Naive thymus-derived CD4-positive, alpha-beta T cell (primary cell): ENCODE measurements around the gene CDH16. TPM values are rescaled to one million over a fixed set of nuclear protein-coding genes. Genes with fewer than 3 reads are reported as not detected.
A peak's percentile ranks its signal among the peaks of the same experiment; 100 is the strongest.

Source experiments
- ATAC-seq: fragments of 150-1000 bp; cut with Tn5 transposase; 2 replicates; pipeline ENCODE4 v1.10.0; 2021; ENCODE audit warnings: mild to moderate bottlenecking, moderate library complexity
- CTCF ChIA-PET: fragments of 350-600 bp; sonication (Branson Sonifier 250); formaldehyde crosslinking; loops from one replicate; lab custom pipeline; 2021; ENCODE audit warnings: antibody characterized with exemption; lab: Charles Lee
- POLR2A ChIA-PET: fragments of 350-600 bp; sonication (Branson Sonifier 250); formaldehyde crosslinking; loops from one replicate; lab custom pipeline; 2021; ENCODE audit warnings: antibody characterized with exemption, inconsistent platforms; lab: Charles Lee
- DNase-seq, 9 donors: peaks; one replicate each; pipeline versions ENCODE4 v3.0.0 to v3.0.0-alpha.2; 2020 to 2022; ENCODE audit warnings: mixed read lengths in 1 of 9
- H3K27ac ChIP-seq: one replicate; pipeline ENCODE4 v1.7.0; 2013; ENCODE audit warnings: mild to moderate bottlenecking, low read depth, low read length, moderate library complexity
- H3K27me3 ChIP-seq, 2 donors: one replicate each; pipeline ENCODE4 v1.7.0; 2013; ENCODE audit warnings: low read length in 2 of 2, mild to moderate bottlenecking in 2 of 2, moderate library complexity in 2 of 2; ENCODE audit not compliant: control insufficient read depth in 2 of 2, insufficient read depth in 2 of 2
- H3K36me3 ChIP-seq, 3 experiments: 1 replicate in 2 of 3; 2 replicates in 1 of 3; pipeline ENCODE4 v1.7.0; 2013; ENCODE audit warnings: low read length in 3 of 3, mild to moderate bottlenecking in 3 of 3, moderate library complexity in 1 of 3; ENCODE audit not compliant: insufficient read depth in 3 of 3, control insufficient read depth in 2 of 3
- H3K4me1 ChIP-seq, 2 donors: one replicate each; pipeline ENCODE4 v1.7.0; 2013; ENCODE audit warnings: low read length in 2 of 2, mild to moderate bottlenecking in 2 of 2, moderate library complexity in 1 of 2; ENCODE audit not compliant: control insufficient read depth in 2 of 2, insufficient read depth in 2 of 2
- H3K4me3 ChIP-seq: 2 replicates; pipeline ENCODE4 v1.7.0; 2013; ENCODE audit warnings: mild to moderate bottlenecking, low read length
- H3K9me3 ChIP-seq, 3 experiments: 1 replicate in 2 of 3; 2 replicates in 1 of 3; pipeline ENCODE4 v1.7.0; 2013; ENCODE audit warnings: low read length in 3 of 3; ENCODE audit not compliant: control insufficient read depth in 2 of 3
- H3K27ac Mint-ChIP-seq, 9 donors: one replicate each; pipeline ENCODE4 v1.8.0; 2020 to 2022; ENCODE audit warnings: mixed read lengths in 9 of 9, mild to moderate bottlenecking in 8 of 9, moderate library complexity in 5 of 9, inconsistent platforms in 2 of 9
- H3K27me3 Mint-ChIP-seq, 5 donors: one replicate each; pipeline ENCODE4 v1.8.0; 2021 to 2022; ENCODE audit warnings: mixed read lengths in 5 of 5, mild to moderate bottlenecking in 1 of 5
- H3K36me3 Mint-ChIP-seq, 5 donors: one replicate each; pipeline ENCODE4 v1.8.0; 2020 to 2022; ENCODE audit warnings: mixed read lengths in 5 of 5, mild to moderate bottlenecking in 3 of 5, inconsistent platforms in 1 of 5
- H3K4me1 Mint-ChIP-seq, 7 donors: one replicate each; pipeline ENCODE4 v1.8.0; 2020 to 2022; ENCODE audit warnings: mixed read lengths in 7 of 7, mild to moderate bottlenecking in 3 of 7, inconsistent platforms in 1 of 7
- H3K4me3 Mint-ChIP-seq, 10 donors: one replicate each; pipeline ENCODE4 v1.8.0; 2020 to 2022; ENCODE audit warnings: mild to moderate bottlenecking in 10 of 10, mixed read lengths in 10 of 10, moderate library complexity in 6 of 10, inconsistent platforms in 2 of 10
- H3K9me3 Mint-ChIP-seq, 11 donors: one replicate each; pipeline ENCODE4 v1.8.0; 2020 to 2022; ENCODE audit warnings: mixed read lengths in 11 of 11, mild to moderate bottlenecking in 4 of 11, inconsistent platforms in 1 of 11, moderate library complexity in 1 of 11
- intact Hi-C, 2 donors: fragments of 100-400 bp; cut with micrococcal nuclease; formaldehyde crosslinking; loops; one replicate each; pipeline ENCODE4 v1.15.1; 2023
- polyA plus RNA-seq, 2 donors: library from polyadenylated mRNA; unstranded; fragments of 300-500 nt; fragmentation: Illumina TruSeq; gene quantifications; one replicate each; pipeline ENCODE4 v1.2.3, GENCODE V29; 2021
- total RNA-seq, 6 experiments: library from RNA in 5 of 6; stranded (reverse) in 5 of 6; gene quantifications; 1 replicate in 5 of 6; 2 replicates in 1 of 6; pipeline ENCODE4 v1.2.3 and lab custom pipeline; 2021 to 2026

The CDH16 gene
- total and polyA plus RNA-seq, 7 experiments from 2014 or later, result not detected

DNA sequence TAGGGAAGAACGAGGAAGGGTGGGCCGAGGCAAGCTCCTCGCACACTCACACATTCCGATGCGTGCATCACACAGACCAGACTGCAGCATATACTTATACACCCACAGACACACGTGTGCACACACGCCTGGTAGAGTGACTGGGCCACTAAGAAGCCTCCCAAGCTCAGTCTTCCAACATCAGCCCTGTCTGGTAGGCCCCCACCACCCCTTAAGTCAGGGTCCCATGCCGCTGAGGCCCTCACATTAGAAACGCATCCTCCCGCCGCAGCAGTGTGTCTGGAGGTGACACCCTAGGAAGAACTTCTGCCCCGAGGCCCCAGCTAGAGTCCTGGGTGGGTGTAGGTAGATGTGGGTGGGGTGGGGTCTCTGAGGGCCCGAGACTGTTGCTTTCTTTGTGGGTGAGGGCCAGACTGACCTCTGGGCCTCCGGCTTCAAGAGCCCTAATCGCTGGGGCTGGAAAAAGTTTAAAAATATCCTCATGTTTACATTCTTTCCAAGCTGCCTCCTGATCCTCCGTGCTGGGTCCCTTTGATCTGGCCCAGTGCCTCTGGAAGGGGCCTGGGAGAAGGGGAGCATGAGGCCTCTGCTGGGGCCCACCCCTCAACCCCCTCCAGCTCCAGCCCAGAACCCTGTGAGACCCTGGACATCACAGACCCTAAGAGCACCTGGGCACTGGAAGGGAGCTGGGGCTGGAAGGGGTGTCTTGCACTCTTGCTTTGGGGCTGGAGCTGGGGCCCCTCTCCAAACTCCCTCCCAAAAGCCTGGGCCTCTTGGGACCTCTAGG, 13.6 kb downstream of the CDH16 start:
- Mint-ChIP-seq H3K36me3 (no peaks in the 10 kb centered on the region), H3K9me3 (no peaks in the 10 kb centered on the region), H3K27me3 (no peaks in the 10 kb centered on the region), H3K4me3 (no peak overlapping the region), H3K4me1 (peaks cover 8 to 15% (median 11%) of the 10 kb centered on the region in 7 donors), H3K27ac (no peak overlapping the region)
- intact Hi-C loops, result no loop called here
- Histone ChIP-seq H3K36me3 (no peaks in the 10 kb centered on the region), H3K27ac (no peak overlapping the region), H3K9me3 (no peaks in the 10 kb centered on the region), H3K27me3 (no peaks in the 10 kb centered on the region), H3K4me3 (no peak overlapping the region), H3K4me1 (peaks cover 0 to 12% of the 10 kb centered on the region in 2 donors)
- ATAC-seq (no peak), DNase-seq (no peak)
- ChIA-PET CTCF (no interaction called here), POLR2A (no interaction called here)

DNA sequence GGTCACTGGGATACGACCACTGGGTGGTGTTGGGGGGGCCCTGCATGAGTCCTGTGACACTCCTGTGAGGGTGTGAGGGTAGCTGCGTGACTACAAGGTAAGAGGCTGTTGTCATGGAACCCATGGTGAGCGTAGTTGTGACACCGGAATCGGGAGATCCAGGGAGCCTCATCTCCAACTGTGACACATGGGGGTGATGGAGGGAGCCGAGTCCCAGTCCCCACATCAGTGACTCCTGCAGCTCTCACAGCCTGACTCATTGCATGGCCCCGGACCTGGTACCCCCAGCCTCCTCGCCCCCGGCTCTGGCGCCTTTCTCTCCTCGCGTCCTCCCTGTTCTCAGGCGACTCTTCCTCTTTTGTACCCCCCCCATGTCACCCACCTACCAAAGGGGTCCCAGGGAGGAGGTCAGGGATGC, 14.2 kb downstream of the CDH16 start:
- H3K4me1 ChIP-seq, result peaks cover 0 to 12% of the 10 kb centered on the region in 2 donors
- ChIA-PET CTCF (interaction anchor here (1.0 kb wide), 1 partner anchor 14 kb away, joined by 3 read pairs; no protein-coding TSS in a partner anchor), POLR2A (no interaction called here)
- H3K27ac ChIP-seq, result no peak overlapping the region
- ATAC-seq, result no peak
- H3K27me3 ChIP-seq, result no peaks in the 10 kb centered on the region
- H3K9me3 ChIP-seq, result no peaks in the 10 kb centered on the region
- Mint-ChIP-seq H3K4me3 (no peak overlapping the region), H3K36me3 (no peaks in the 10 kb centered on the region), H3K9me3 (no peaks in the 10 kb centered on the region), H3K27ac (no peak overlapping the region), H3K27me3 (no peaks in the 10 kb centered on the region), H3K4me1 (peaks cover 8 to 15% (median 11%) of the 10 kb centered on the region in 7 donors)
- intact Hi-C loops, result no loop called here
- no peak for DNase-seq
- no peak overlapping the region for H3K4me3 ChIP-seq
- H3K36me3 ChIP-seq, result no peaks in the 10 kb centered on the region

DNA sequence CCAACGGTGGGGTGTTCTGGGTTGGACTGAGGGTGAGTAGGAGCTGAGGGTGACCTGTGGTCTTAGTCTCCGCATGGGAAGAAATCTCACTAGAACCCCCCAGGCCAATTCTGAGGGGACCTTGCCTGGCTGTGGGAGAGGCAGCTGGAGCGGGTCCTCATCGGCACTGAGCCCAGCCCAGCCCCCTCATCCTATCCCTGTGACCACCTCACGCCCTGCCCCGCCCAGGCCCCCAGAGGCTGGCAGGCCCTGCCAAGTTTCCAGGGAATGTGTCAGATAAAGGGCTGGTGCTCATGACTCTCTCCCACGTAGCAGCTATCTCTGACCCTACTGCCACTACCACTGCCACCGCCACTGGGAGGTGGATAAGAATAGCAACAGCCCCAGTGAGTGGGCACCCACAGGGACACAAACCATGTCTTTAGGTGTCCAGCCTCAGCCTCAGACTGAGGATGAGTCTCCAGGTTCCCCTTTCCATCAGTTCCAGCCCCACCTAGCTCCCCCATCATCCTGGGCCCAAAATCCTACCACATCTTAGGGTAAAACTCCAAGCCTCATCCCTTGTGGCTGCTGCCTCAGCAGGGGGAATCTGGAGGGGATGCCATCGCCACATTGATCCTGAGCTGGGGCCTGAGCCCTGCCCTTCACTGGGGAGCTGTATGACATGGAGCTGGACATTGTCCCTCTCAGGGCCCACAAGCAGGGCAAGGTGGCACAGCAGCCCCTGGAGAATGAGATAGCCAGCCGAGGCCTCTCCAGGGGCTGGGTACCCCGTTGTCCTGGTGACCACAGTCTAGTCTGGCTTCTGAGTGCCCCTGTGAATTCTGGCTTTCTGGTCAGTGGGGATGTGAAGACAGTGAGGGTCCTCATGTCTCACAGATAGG, 14.9 kb downstream of the CDH16 start:
- POLR2A ChIA-PET, result no interaction called here
- no peak overlapping the region for H3K4me3 Mint-ChIP-seq
- CTCF ChIA-PET, result interaction anchor here (0.5 to 1.0 kb wide), 4 partner anchors 13 to 255 kb away, joined by 3 read pairs; partner anchors contain the start of gene PDP2
- Histone ChIP-seq H3K27me3 (no peaks in the 10 kb centered on the region), H3K27ac (no peak overlapping the region), H3K9me3 (no peaks in the 10 kb centered on the region), H3K4me1 (peaks cover 0 to 12% of the 10 kb centered on the region in 2 donors), H3K36me3 (no peaks in the 10 kb centered on the region), H3K4me3 (no peak overlapping the region)
- H3K27me3 Mint-ChIP-seq, result no peaks in the 10 kb centered on the region
- DNase-seq, result no peak
- no peaks in the 10 kb centered on the region for H3K36me3 Mint-ChIP-seq
- H3K4me1 Mint-ChIP-seq, result peaks cover 8 to 15% (median 11%) of the 10 kb centered on the region in 7 donors
- intact Hi-C loops, result no loop called here
- no peaks in the 10 kb centered on the region for H3K9me3 Mint-ChIP-seq
- H3K27ac Mint-ChIP-seq, result no peak overlapping the region
- ATAC-seq, result no peak

DNA sequence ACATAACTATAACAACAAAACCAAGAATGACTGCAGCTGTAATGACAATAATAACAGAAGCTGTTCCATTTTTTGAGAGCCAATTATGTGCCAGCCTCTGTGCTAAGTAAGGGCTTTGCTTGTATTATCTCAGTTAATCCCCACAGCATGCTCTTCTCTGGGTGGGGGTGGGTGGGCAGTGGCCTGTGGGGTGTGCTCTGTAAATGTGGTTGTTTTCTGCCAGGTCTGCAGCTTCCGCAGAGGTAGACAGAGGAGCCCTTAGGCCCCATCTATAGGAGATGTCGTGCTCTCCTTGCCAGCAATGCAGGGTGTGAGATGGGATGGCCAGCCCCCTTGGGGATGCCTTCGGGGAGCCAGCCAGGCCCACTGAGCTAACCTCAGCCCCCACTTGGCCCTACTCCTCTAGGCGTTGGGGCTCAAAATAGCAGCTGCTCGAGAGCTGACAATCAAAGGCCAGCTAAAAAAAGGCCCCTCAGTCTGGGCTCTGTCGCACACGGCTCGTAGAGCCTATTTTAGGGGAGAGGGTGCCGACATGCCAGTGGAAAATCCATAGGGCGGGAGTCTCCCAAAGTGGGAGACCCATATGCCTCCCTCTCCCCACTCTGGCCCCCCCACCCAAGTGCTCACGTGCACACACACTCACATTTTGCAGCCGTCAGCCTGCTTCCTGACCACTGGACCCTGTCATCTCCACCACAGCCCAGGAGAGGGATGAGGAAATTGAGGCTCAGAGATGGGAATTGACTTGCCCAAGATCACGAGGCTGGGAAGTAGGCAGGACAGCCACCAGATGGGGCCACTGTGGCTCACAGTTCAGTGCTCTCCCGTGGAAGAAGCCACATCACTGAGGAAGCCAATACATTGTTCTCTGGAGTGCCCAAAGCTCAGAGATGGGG, 15.8 kb downstream of the CDH16 start:
- peaks cover 0 to 12% of the 10 kb centered on the region in 2 donors for H3K4me1 ChIP-seq
- H3K4me1 Mint-ChIP-seq, result peaks cover 8 to 15% (median 11%) of the 10 kb centered on the region in 7 donors
- DNase-seq (no peak), ATAC-seq (no peak)
- no peaks in the 10 kb centered on the region for H3K9me3 Mint-ChIP-seq
- H3K4me3 Mint-ChIP-seq, result no peak overlapping the region
- no peaks in the 10 kb centered on the region for H3K27me3 ChIP-seq
- no peak overlapping the region for H3K27ac ChIP-seq
- ChIA-PET POLR2A (interaction anchor here (0.9 kb wide), 1 partner anchor 11 kb away, joined by 4 read pairs; no protein-coding TSS in a partner anchor), CTCF (interaction anchor here (0.6 to 0.7 kb wide), 3 partner anchors 22 to 254 kb away, joined by 3 read pairs; partner anchors contain the start of gene PDP2)
- H3K36me3 ChIP-seq, result no peaks in the 10 kb centered on the region
- no peak overlapping the region for H3K27ac Mint-ChIP-seq
- H3K27me3 Mint-ChIP-seq, result no peaks in the 10 kb centered on the region
- intact Hi-C loops, result no loop called here
- no peaks in the 10 kb centered on the region for H3K9me3 ChIP-seq
- H3K36me3 Mint-ChIP-seq, result no peaks in the 10 kb centered on the region
- no peak overlapping the region for H3K4me3 ChIP-seq

DNA sequence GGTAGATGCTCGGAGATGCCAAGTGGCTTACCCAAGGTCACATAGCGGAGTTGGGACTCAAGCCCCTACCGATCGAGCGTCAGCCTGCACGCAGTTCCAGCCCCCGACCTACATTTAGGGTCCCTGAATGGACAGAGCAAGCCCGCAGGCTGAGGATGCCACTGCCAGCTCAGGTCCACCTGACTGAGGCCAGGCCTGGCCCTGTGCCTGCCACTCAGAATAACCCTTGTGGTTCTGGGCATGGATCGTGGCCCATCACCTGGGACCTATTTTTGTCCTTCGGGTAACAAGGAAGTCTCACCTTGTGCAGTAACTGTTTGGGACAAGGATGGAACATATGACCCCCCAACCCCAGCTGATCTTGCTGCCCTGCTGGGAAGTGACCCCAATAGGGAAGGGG, 17.1 kb downstream of the CDH16 start:
- Histone ChIP-seq H3K36me3 (no peaks in the 10 kb centered on the region), H3K27me3 (no peaks in the 10 kb centered on the region), H3K9me3 (no peaks in the 10 kb centered on the region), H3K4me1 (peaks cover 0 to 12% of the 10 kb centered on the region in 2 donors), H3K4me3 (no peak overlapping the region), H3K27ac (no peak overlapping the region)
- ATAC-seq, result no peak
- intact Hi-C loops, result no loop called here
- Mint-ChIP-seq H3K27ac (peak overlapping the region in 1 of 9 donors; percentile 51), H3K4me1 (peaks cover 7 to 15% (median 11%) of the 10 kb centered on the region in 7 donors), H3K9me3 (no peaks in the 10 kb centered on the region), H3K36me3 (no peaks in the 10 kb centered on the region), H3K4me3 (no peak overlapping the region), H3K27me3 (no peaks in the 10 kb centered on the region)
- CTCF ChIA-PET, result no interaction called here
- DNase-seq, result no peak
- POLR2A ChIA-PET, result no interaction called here
